Urothelium cell line (cell line): ENCODE data around the gene ADGRF1.
"Not testable (repeated sequence)": the region's sequence is repeated elsewhere in the genome, so short reads cannot be mapped to it uniquely, and the experiment has no call there.

Experiments used
- DNase-seq: peaks from one replicate; pipeline ENCODE4 v3.0.0; 2011; ENCODE audit warnings: low spot score, mixed read lengths
- FAIRE-seq: peaks from 2 replicates; lab custom pipeline; 2011; peaks lifted over from hg19 to GRCh38; lab: Jason Lieb, UNC

ADGRF1 gene

GRCh38 chr6:47042275-47042791, at the start of gene ADGRF1:
Gene ADGRF1, minus strand, starts transcription at chr6:47042332. Its CDS starts 13,271 bp downstream, at chr6:47029061.
- FAIRE-seq (no peak), DNase-seq (no peak)

DNA sequence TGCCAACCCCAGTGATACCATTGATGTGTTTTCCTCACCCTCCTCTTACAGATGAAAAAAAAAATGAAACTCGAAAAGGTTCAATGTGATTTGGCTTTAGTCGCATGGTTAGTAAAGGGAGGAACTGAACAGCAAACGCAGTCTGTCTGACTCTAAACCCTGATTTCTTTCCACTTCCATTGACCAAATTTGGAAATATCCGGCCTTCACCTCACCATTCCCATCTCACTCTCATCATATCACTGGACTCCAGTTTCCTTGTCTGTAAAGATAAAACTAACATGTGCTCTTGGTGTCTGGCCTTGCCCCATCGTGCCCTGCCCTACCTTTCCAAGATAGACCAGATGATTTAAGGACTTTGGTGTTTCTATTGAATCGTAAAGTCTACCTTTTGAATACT, 48.7 kb upstream of the ADGRF1 start:
- no peak for FAIRE-seq
- no peak for DNase-seq

DNA sequence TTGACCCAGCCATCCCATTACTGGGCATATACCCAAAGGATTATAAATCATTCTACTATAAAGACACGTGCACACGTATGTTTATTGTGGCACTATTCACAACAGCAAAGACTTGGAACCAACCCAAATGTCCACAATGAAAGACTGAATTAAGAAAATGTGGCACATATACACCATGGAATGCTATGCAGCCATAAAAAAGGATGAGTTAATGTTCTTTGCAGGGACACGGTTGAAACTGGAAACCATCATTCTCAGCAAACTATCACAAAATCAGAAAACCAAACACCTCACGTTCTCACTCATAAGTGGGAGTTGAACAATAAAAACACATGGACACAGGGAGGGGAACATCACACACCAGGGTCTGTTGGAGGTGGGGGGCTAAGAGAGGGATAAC, 47.3 kb upstream of the ADGRF1 start:
- DNase-seq, FAIRE-seq: not testable (repeated sequence)

DNA sequence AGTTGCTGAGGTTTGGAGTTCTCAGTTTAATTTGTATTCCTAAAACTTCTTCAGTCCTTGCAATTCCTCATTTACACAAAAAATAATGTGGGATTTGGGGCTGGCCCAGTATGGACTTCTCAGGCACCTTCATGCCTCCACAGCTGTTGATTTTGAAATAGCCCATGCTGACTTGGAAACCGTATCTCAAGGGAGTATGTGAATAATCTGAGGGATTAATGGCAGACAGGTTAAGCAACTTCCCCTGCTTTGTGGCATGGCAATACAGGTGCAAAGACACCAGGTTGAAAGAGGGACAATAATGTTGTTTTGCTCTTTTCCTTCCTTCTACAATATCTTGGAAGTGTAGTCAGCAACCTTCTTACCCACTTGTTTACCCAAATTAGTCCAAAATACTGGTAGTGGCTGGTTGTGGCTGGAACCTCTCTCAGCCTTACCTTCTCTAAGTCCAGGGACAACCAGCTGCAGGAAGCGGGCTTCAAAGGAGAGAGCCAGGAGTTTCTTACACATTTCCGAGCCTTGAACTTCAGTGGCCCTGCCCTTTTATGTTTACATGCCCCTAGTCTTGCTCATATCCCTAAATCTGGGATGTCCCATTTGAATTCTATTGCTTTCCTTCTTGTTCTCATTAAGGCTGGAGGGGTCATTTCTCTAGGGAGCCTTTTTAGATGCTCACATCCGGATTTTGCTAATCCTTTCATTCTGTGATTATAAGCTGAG, 44.1 kb upstream of the ADGRF1 start:
- FAIRE-seq (no peak), DNase-seq (no peak)

- FAIRE-seq (no peak), DNase-seq (no peak)
These were observed 42.5 kb upstream of the ADGRF1 start for GRCh38 chr6:47084610-47085009.

GRCh38 chr6:47083586-47084047, 41.5 kb upstream of the ADGRF1 start:
- DNase-seq (peak; percentile 21), FAIRE-seq (no peak)

DNA sequence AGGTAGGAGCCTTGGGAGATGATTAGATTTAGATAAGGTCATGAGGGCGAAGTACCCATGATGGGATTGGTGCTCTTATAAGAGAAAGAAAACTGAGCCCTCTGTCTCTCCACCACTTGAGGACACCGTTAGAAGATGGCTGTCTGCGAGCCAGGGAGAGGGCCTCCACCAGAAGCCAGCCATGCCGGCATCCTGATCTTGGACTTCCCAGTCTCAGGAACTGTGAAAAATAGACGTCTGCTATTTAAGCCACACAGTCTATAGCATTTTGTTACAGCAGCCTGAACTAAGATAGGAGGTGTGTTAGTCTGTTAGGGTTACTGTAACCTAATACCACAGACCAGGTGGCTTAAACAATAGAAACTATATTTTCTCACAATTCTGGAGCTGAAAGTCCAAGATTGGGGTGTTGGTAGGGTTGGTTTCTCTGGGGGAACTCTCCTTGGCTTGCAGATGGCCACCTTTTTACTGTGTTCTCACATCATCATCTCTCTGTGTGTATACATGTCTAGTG, 38.0 kb upstream of the ADGRF1 start:
- DNase-seq (no peak), FAIRE-seq (no peak)

DNA sequence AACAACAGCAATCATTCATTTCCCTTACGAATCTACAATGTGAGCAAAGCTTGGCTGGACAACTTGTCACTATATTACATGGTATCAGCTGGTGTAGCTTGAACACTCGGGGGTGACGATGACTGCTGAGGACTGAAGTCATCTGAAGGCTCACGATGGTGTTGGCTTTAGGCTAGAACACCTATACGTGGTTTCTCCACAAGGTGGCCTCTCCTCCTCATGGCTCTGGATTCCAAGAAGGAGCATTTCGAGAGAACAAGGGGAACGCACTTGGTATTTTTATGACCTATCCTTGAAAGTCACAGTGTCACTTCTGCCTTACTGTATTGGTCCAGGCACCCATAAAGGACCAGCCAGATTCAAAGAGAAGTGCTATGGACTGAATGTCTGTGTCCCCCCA, 37.5 kb upstream of the ADGRF1 start:
- DNase-seq (no peak), FAIRE-seq (no peak)

DNA sequence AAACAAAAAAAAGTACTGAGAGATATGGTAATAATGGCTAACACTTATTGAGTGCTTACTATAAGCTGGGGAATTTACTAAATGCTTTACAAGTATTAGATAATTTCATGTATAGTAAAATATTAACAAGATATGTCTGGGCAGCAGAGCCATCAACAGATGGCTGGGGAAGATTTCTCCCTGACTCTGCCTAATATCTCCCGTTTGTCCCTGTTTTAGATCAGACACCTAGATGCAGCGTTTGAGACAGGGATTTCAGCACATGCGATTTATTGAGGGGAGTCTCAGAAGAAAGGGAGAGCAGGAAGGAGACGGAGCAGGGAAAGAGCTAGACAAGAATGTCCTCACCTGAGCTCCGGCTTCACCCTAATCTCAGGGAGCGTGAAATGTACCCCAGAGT, 36.9 kb upstream of the ADGRF1 start:
- FAIRE-seq, result no peak

DNA sequence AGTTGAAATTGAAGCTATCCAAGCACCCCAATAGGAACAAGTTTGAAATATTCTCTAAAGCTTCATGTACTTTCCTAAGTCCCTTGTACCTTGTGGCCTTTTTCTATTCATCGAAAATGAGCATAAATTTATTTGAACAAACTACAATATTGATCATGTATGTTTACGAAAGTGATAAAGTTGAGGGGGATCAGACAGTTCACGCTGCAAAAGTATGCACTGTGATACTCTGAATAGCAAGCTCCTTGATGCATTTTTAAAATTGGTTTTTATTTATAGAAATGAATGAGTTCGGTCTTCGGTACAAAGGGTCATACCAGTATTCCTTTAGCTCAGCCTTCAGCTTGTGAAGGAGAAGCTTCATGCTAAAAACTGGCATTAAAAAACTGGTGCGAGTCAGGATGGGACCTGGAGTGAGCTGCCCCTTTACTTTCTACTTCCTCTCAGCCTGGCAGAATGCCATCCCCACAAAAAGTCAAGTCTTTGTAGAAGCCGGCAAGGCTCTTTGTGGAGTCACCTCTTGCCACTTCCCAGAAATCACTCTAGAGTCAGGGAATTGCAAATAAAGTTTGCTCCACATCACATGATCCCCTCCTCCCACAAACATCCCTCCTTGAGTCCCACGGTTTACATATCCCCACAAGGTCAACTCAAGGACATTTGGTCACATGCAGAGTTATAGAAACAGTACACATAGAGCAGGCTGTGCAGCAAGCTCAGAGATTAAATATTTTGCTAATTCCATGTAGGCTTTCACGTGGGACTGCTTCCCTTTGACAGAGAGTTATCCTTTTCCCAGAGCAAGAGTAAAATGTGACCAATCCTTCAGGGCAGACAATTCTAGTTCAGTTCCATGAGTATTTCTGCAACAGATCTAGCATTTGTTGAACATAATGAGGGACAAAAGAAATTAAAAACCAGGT, 34.6 kb upstream of the ADGRF1 start:
- peak; percentile 62 for DNase-seq
- no peak for FAIRE-seq

More for the DNA sequence above, 36.9 kb upstream of the ADGRF1 start:
- no peak for DNase-seq

- DNase-seq, result no peak
- FAIRE-seq, result no peak
These were observed 33.7 kb upstream of the ADGRF1 start for GRCh38 chr6:47075741-47076421.

DNA sequence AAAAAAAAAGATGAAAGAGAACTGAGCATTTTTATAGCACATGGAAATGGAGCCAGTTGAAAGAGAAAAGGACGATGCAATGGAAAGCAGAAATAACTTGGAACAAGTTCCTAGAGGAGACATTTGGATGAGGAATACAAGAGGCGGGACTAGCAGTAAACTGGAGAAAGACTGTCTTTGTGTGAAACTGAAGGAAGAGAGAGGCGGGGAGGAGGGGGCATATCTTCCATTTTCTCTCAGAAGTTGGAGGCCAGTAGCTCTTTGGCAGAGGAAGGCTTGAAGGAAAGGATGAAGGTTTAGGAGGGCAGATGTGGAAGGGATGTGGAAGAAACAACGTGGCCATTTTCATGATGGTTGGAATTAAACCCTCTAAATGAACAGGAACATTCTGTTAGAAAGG, 33.0 kb upstream of the ADGRF1 start:
- FAIRE-seq, result no peak
- no peak for DNase-seq

DNA sequence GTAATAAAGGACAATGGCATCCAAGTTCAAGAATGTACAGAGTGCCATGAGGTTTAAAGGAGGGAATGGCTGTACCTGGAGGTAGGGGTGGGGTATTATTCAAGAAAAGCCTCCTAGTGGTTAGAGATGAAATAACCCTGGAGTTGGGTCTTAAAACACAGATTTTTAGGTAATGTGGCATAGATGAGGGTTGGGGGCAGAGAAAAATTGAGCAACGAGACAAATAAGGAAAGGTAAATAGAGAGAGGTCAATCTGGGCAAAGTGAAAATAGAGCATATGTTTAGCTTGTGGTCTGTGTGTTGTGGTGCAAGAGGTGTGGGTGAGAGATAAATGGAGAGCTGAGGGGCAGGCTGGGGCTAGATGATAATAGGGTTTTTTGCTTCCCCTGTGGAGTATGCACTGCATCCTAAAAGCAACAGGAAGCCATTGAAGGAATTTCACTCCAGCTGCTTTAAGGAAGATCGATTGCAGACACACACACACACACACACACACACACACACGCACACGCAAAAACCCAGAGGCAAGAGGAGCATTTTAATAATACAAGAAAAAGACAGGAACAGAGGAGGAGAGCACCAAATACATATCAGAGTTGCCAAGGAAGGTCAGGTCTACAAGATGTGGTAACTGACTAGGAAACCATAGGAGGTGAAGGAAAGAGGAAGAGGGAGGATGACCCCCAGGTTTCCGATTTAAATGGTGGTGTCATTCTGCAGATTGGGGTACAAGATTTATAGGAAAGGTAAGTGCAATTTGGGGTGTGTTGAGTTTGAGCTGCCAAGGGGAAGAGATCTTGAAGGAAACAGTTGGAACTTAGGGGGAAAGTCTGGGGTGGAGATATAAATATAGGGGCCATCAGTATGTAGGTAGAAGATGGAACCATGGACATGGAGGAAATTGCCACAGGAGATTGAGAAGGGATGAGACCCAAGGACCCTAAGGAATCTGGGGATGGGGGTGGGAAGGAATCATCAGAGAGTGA, 31.3 kb upstream of the ADGRF1 start:
- DNase-seq, result no peak

GRCh38 chr6:47072667-47073066, 30.5 kb upstream of the ADGRF1 start:
- DNase-seq (no peak), FAIRE-seq (no peak)

More for the DNA sequence above, 31.3 kb upstream of the ADGRF1 start:
- FAIRE-seq, result no peak

DNA sequence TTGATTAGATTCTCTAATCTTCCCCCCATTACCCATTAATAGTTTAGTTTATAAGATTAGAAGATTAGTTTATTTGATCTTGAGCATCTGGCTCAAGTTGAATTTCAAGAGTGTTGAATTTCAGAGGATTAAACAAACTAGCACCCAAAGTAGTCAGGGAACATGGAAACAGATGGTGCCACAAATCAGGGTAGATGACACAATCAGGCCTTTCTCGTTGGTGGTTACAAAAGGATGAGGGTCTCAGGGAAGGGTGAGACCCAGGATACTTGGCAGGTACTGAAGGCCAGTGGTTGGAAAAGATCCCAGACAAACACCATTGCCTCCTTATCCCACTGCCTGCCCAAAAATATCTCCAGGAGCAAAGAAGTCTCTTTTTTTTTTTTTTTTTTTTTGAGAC, 29.5 kb upstream of the ADGRF1 start:
- DNase-seq (no peak), FAIRE-seq (no peak)

DNA sequence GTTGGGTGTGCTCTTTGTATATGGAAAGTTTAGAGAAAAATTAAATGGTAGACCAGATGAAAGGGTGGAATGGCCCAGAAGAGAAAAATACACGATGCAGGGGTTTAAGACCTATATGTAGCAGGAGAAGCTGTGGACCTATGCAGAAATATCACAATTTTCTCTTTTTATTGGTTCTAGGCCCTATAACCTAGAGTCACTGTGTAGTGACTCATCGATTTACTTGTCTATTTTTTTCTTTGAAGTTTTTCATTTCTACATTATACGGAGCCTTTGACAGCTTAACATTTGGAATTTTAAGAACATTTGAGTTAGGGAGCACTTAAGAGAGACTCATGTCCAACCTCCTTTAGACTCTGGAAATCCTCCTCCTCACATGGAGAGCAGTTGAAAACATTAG, 28.3 kb upstream of the ADGRF1 start:
- no peak for DNase-seq
- FAIRE-seq, result no peak

- FAIRE-seq (no peak), DNase-seq (no peak)
These were observed 27.0 kb upstream of the ADGRF1 start for GRCh38 chr6:47069156-47069555.

DNA sequence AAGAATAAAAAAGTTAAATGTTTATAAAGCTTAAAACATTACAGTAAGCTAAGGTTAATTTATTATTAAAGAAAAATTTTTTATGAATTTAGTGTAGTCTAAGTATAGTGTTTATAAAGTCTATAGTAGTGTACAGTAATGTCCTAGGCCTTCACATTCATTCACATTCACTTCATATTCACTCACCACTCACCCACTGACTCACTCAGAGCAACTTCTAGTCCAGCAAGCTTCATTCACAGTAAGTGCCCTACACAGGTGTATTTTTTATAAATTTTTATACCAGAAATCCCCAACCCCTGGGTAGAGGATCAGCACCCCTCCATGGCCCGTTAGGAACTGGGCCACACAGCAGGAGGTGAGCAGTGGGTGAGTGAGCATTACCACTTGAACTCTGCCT, 24.3 kb upstream of the ADGRF1 start:
- no peak for FAIRE-seq
- no peak for DNase-seq

- DNase-seq, result no peak
- no peak for FAIRE-seq
These were observed 22.1 kb upstream of the ADGRF1 start for GRCh38 chr6:47064274-47064673.

DNA sequence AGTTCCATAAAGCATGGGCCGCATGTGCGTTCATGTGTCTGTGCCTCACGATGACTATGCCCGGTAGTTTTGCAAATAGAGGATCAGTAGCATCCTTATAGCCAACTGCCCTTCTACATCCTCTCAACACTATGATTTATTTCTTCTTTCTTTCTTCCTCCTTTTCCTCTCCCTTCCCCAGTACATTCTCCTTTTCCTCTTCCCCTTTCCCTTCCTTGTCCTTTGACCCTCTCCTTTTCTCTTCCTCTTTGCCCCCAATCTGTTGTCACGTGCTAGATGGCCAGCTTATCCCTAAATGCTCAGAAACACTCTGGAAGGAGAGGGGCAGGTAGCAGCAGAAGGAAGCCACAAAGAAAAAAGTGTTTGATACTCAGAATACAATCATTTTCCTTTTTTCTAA, 20.2 kb upstream of the ADGRF1 start:
- no peak for FAIRE-seq
- DNase-seq, result no peak
